Transverse colon (tissue), 4 donors: ENCODE results near the gene GDPD3. TPM values are rescaled to one million over a fixed set of nuclear protein-coding genes. Genes with fewer than 3 reads are reported as not detected.

Experiments used
- DNase-seq: peaks from one replicate; pipeline ENCODE4 v3.0.0-alpha.2; 2019
- H3K27ac ChIP-seq, 4 donors: fragments of 200-600 bp; sonication (generic); 2 replicates each; pipeline ENCODE4 v1.5.1; 2016 to 2018; ENCODE audit warnings: inconsistent platforms in 4 of 4
- H3K27me3 ChIP-seq: fragments of 200-600 bp; sonication (generic); 2 replicates; pipeline ENCODE4 v1.5.1; 2017; ENCODE audit warnings: inconsistent platforms
- H3K36me3 ChIP-seq, 4 donors: fragments of 200-600 bp; sonication (generic); 2 replicates each; pipeline ENCODE4 v1.5.1; 2017 to 2019; ENCODE audit warnings: inconsistent platforms in 4 of 4
- H3K4me1 ChIP-seq, 4 donors: fragments of 200-600 bp; sonication (generic); 2 replicates each; pipeline ENCODE4 v1.5.1; 2017 to 2020; ENCODE audit warnings: inconsistent platforms in 4 of 4
- H3K4me3 ChIP-seq, 4 donors: fragments of 200-600 bp; sonication (generic); 1 replicate in 1 of 4; 2 replicates in 3 of 4; pipeline versions ENCODE4 v1.5.1 to v1.6.1; 2017 to 2019; ENCODE audit warnings: inconsistent platforms in 4 of 4
- H3K9me3 ChIP-seq, 2 donors: fragments of 200-600 bp; sonication (generic); 2 replicates each; pipeline ENCODE4 v1.5.1; 2017 to 2019; ENCODE audit warnings: inconsistent platforms in 2 of 2
- CTCF ChIP-seq, 5 experiments: fragments of 200-600 bp in 3 of 5; fragments of 450-650 bp in 2 of 5; sonication (generic) in 3 of 5; IDR thresholded peaks; 1 replicate in 2 of 5; 2 replicates in 3 of 5; pipeline ENCODE4 v1.5.1; 2016 to 2017; ENCODE audit warnings: antibody characterized with exemption in 5 of 5, inconsistent platforms in 3 of 5, mild to moderate bottlenecking in 2 of 5, moderate library complexity in 1 of 5
- EP300 ChIP-seq: sonication (generic); formaldehyde crosslinking; IDR thresholded peaks from one replicate; pipeline ENCODE4 v1.6.1; 2017; ENCODE audit warnings: antibody characterized with exemption, low read depth
- POLR2A ChIP-seq: fragments of 450-650 bp; IDR thresholded peaks from one replicate; pipeline ENCODE4 v1.6.1; 2016; ENCODE audit warnings: antibody characterized with exemption, mild to moderate bottlenecking, moderate library complexity
- POLR2AphosphoS5 ChIP-seq, 3 donors: sonication (generic); formaldehyde crosslinking; IDR thresholded peaks; one replicate each; pipeline ENCODE4 v1.6.1; 2016; ENCODE audit warnings: antibody characterized with exemption in 3 of 3
- WGBS, 2 donors: methylation state at CpG; one replicate each; pipeline ENCODE4 v1.1.5; 2018; ENCODE audit warnings: low coverage in 1 of 2; 5-methylcytosine and 5-hydroxymethylcytosine counted together
- in situ Hi-C, 4 donors: fragments of 200-750 bp; cut with MboI; loops; one replicate each; pipeline versions ENCODE4 v1.15.0 to v1.15.1; 2017; ENCODE audit warnings: low sequenced_read_pairs in 3 of 4, low pct_ligation_motif_present in 1 of 4, low pct_unique_long_range_greater_than_20kb in 1 of 4
- intact Hi-C: fragments of 100-400 bp; cut with DNase I; formaldehyde crosslinking; loops from one replicate; pipeline ENCODE4 v1.15.1; 2023; ENCODE audit warnings: low total_unique reads
- total RNA-seq, 4 donors: library from RNA; depleted of rRNA; stranded (reverse); fragments of >200 nt; gene quantifications; one replicate each; pipeline ENCODE4 v1.1.0, GENCODE V29; 2016

The GDPD3 gene
- total RNA-seq, 4 donors from 2014 or later: 9.4 to 33.3 (median 30.4) TPM

DNA sequence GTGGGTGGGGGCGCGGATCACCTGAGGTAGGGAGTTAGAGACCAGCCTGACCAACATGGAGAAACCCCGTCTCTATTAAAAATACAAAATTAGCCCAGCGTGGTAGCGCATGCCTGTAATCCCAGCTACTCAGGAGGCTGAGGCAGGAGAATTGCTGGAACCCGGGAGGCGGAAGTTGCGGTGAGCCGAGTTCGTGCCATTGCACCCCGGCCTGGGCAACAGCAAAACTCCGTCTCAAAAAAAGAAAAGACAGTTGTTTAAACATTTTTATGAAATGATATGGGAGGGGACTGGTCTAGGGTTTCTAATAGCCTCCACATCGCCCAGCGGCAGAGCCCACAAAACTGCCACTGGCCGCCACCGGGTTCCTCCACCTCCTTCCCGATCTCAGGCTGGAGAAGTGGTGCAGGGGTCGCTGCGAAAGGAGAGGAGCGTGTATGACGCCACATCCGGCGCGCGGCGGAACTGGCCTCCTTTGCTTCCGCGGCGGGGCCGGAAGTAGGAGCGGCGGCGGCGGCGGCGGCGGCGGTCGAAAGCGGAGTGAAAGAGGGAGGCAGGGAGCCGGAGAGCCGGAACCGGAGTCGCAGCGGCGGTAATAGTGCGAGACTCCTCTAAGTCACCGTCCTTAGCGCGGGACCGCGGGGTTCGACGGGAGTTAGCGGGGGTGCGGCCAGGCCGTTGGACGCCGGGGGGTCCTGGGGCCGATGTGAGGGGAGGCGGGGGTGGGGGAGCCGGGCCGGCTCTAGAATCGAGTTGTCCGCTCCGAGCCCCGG lies 37.6 kb downstream of the GDPD3 start, which contains the start of gene PPP4C:
TSS of gene PPP4C (plus strand) at position 492 of the 773 bp plus-strand sequence. CDS start 384 bp downstream, outside the sequence.
- H3K9me3 ChIP-seq: no peaks in the 10 kb centered on the region
- DNase-seq: peak; percentile 95
- intact Hi-C loops: no loop called here
- H3K36me3 ChIP-seq: peaks cover 0 to 20% (median 5%) of the 10 kb centered on the region in 4 donors
- H3K27ac ChIP-seq: peak within 1 kb of the TSS; percentile 91 to 95 (median 92)
- TF ChIP-seq POLR2AphosphoS5 (IDR thresholded peaks at IDR 0.05) (peak; percentile 87 to 98 (median 96)), CTCF (IDR thresholded peaks at IDR 0.05) (peak in 2 of 5 experiments; percentile 6 to 17), POLR2A (peak; percentile 95), EP300 (no peak)
- H3K4me1 ChIP-seq: peaks cover 15 to 35% (median 24%) of the 10 kb centered on the region in 4 donors
- peak within 1 kb of the TSS; percentile 87 to 98 (median 92) for H3K4me3 ChIP-seq
- in situ Hi-C loops: loop anchor here in 2 of 4 donors (25.0 kb wide), 2 partner anchors 337 to 562 kb away; partner anchors contain the start of gene ZNF771 (in 2 of the 2)
- WGBS, 2 donors: 0 to 1% methylated on average over 4 to 49 of the region's 67 CpGs
- H3K27me3 ChIP-seq: no peaks in the 10 kb centered on the region

DNA sequence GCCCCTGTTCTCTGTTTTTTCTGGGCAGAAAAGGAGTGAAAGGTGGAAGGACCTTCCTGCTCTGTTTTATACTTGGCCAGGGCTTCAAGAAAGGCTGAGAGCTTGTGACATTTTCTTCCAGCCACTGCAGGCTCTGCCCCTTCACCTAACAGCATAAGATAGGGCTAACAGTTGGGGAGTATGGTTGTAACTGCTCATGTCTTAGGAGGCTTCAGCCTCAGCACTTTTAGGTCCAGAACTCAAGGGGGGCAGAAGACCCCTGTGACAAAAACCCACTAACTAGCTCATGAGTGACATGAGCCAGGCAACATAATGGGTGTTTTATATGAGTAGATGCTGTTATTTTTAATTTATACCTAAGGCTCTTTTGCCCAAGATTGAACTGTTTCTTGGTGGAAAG lies 42.8 kb downstream of the GDPD3 start:
- TF ChIP-seq CTCF (IDR thresholded peaks at IDR 0.05): no peak
- TF ChIP-seq EP300: no peak
- no peak for TF ChIP-seq POLR2A
- TF ChIP-seq POLR2AphosphoS5 (IDR thresholded peaks at IDR 0.05): no peak
- peak overlapping the region in 2 of 4 donors; percentile 98 to 99 for H3K27ac ChIP-seq

GRCh38 chr16:30069611-30070462 lies 43.5 kb downstream of the GDPD3 start:
- H3K27ac ChIP-seq: peak overlapping the region in 3 of 4 donors; percentile 98 to 99 (median 99)
- H3K27me3 ChIP-seq: no peaks in the 10 kb centered on the region
- no peak for DNase-seq
- in situ Hi-C loops: no loop called here
- peaks cover 31 to 47% (median 39%) of the 10 kb centered on the region in 4 donors for H3K4me1 ChIP-seq
- no peak for TF ChIP-seq POLR2A
- TF ChIP-seq POLR2AphosphoS5 (IDR thresholded peaks at IDR 0.05): peak in 1 of 3 donors; percentile 14
- intact Hi-C loops: no loop called here
- no peak overlapping the region for H3K4me3 ChIP-seq
- H3K9me3 ChIP-seq: no peaks in the 10 kb centered on the region
- peaks cover 3 to 50% (median 23%) of the 10 kb centered on the region in 4 donors for H3K36me3 ChIP-seq
- WGBS, 2 donors: 36 to 71% methylated on average over 4 to 31 of the region's 31 CpGs

More for the DNA sequence above, 42.8 kb downstream of the GDPD3 start:
- H3K9me3 ChIP-seq: no peaks in the 10 kb centered on the region
- intact Hi-C loops: no loop called here
- in situ Hi-C loops: no loop called here
- H3K4me3 ChIP-seq: no peak overlapping the region
- DNase-seq: no peak
- no peaks in the 10 kb centered on the region for H3K27me3 ChIP-seq
- peaks cover 36 to 52% (median 42%) of the 10 kb centered on the region in 4 donors for H3K4me1 ChIP-seq
- H3K36me3 ChIP-seq: peaks cover 3 to 50% (median 23%) of the 10 kb centered on the region in 4 donors

GRCh38 chr16:30068750-30069610 lies 44.4 kb downstream of the GDPD3 start:
- Histone ChIP-seq H3K9me3 (no peaks in the 10 kb centered on the region), H3K4me1 (peaks cover 31 to 53% (median 44%) of the 10 kb centered on the region in 4 donors), H3K27me3 (no peaks in the 10 kb centered on the region), H3K36me3 (peaks cover 3 to 50% (median 23%) of the 10 kb centered on the region in 4 donors), H3K27ac (peak overlapping the region; percentile 91 to 99 (median 98)), H3K4me3 (peak overlapping the region in 1 of 4 donors; percentile 87)
- in situ Hi-C loops (no loop called here), intact Hi-C loops (no loop called here)
- TF ChIP-seq POLR2A (no peak), CTCF (IDR thresholded peaks at IDR 0.05) (peak; percentile 29 to 57 (median 36))
- peak; percentile 28 for DNase-seq
- WGBS, 2 donors: 66 to 79% methylated on average over 4 to 17 of the region's 17 CpGs
